ENCODE results near the gene KRTAP2-4. TPM values are rescaled to one million over a fixed set of nuclear protein-coding genes. Genes with fewer than 3 reads are reported as not detected.

KRTAP2-4 gene, protein sequence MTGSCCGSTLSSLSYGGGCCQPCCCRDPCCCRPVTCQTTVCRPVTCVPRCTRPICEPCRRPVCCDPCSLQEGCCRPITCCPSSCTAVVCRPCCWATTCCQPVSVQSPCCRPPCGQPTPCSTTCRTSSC
- total RNA-seq (not detected), polyA plus RNA-seq (not detected)

DNA sequence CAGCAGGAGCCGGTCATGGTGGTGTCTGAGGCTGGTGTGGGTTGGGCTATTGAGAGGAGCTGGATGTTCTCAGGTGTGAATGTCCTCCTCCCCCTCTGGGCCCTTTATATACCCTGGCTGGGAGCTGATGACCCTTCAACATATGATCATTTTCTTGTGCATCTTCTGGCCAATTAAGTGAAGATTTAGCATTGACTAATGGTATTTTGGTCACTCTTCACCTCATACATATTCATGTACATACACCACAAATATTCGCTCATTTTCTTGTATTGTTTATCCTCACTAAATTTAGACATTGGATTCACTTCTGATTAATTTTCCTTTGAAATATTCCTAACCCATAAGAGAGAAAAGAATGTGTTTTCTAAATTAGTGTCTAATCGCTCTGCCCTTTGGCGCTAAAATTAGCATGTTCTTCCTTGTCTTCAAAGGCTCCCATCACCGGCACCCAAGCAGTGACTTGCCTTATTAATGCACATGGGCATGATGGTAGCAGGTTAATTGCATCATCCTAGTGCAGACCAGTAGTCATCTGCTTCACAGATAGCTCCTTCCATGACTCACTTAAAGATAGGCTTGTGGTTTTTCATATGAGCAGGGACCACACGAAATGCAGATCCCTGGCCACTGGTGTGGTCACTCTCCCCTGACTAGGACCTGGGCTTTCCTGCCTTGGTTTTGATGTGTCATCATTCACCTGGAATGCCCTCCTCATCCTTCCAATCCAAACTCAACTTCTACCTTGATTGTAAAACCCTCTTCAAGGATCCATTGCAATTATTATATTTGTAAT lies at the start of gene KRTAP2-4:
TSS of gene KRTAP2-4 (minus strand) at position 51 of the 796 bp plus-strand sequence. CDS start at position 17, 34 bp downstream.
- 88% methylated on average over 6 of the region's 6 CpGs for WGBS
- no peak for DNase-seq (ENCODE audit: low spot score)
- peaks cover 0 to 3% (median 0%) of the 10 kb centered on the region in 4 donors for H3K27me3 ChIP-seq (ENCODE audit: control insufficient read depth in 4 of 4, insufficient read depth in 4 of 4, low read length in 3 of 4)
- H3K36me3 ChIP-seq (ENCODE audit: control insufficient read depth in 4 of 4, insufficient read depth in 3 of 4, low read depth in 1 of 4, low read length in 3 of 4): no peaks in the 10 kb centered on the region
- H3K4me3 ChIP-seq (ENCODE audit: low read depth in 1 of 3, low read length in 3 of 3): no peak within 1 kb of the TSS
- H3K27ac ChIP-seq (ENCODE audit: low read depth in 1 of 2, low read length in 2 of 2): no peak within 1 kb of the TSS
- TF ChIP-seq, protein P1, sequence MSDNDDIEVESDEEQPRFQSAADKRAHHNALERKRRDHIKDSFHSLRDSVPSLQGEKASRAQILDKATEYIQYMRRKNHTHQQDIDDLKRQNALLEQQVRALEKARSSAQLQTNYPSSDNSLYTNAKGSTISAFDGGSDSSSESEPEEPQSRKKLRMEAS (IDR thresholded peaks at IDR 0.05): no peak
- no peak for TF ChIP-seq YY1 (IDR thresholded peaks at IDR 0.05)
- no peak for TF ChIP-seq RXRA (IDR thresholded peaks at IDR 0.05)
- no peak for TF ChIP-seq EGR1 (IDR thresholded peaks at IDR 0.05; ENCODE audit: low read depth in 2 of 2)
- TF ChIP-seq, protein P2, sequence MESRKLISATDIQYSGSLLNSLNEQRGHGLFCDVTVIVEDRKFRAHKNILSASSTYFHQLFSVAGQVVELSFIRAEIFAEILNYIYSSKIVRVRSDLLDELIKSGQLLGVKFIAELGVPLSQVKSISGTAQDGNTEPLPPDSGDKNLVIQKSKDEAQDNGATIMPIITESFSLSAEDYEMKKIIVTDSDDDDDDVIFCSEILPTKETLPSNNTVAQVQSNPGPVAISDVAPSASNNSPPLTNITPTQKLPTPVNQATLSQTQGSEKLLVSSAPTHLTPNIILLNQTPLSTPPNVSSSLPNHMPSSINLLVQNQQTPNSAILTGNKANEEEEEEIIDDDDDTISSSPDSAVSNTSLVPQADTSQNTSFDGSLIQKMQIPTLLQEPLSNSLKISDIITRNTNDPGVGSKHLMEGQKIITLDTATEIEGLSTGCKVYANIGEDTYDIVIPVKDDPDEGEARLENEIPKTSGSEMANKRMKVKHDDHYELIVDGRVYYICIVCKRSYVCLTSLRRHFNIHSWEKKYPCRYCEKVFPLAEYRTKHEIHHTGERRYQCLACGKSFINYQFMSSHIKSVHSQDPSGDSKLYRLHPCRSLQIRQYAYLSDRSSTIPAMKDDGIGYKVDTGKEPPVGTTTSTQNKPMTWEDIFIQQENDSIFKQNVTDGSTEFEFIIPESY (IDR thresholded peaks at IDR 0.05): no peak
- TF ChIP-seq JUND (IDR thresholded peaks at IDR 0.05): no peak
- TF ChIP-seq HNF4G (IDR thresholded peaks at IDR 0.05): no peak
- no peak for TF ChIP-seq HNF4A (conservative IDR thresholded peaks at IDR 0.05)
- TF ChIP-seq TAF1 (conservative IDR thresholded peaks at IDR 0.05): no peak
- TF ChIP-seq RAD21 (IDR thresholded peaks at IDR 0.05): no peak
- TF ChIP-seq, protein P3, sequence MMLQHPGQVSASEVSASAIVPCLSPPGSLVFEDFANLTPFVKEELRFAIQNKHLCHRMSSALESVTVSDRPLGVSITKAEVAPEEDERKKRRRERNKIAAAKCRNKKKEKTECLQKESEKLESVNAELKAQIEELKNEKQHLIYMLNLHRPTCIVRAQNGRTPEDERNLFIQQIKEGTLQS (IDR thresholded peaks at IDR 0.05): no peak
- no peak for TF ChIP-seq GABPA (IDR thresholded peaks at IDR 0.05 in 1 of 2, conservative IDR thresholded peaks at IDR 0.05 in 1 of 2)
- TF ChIP-seq, protein P4, sequence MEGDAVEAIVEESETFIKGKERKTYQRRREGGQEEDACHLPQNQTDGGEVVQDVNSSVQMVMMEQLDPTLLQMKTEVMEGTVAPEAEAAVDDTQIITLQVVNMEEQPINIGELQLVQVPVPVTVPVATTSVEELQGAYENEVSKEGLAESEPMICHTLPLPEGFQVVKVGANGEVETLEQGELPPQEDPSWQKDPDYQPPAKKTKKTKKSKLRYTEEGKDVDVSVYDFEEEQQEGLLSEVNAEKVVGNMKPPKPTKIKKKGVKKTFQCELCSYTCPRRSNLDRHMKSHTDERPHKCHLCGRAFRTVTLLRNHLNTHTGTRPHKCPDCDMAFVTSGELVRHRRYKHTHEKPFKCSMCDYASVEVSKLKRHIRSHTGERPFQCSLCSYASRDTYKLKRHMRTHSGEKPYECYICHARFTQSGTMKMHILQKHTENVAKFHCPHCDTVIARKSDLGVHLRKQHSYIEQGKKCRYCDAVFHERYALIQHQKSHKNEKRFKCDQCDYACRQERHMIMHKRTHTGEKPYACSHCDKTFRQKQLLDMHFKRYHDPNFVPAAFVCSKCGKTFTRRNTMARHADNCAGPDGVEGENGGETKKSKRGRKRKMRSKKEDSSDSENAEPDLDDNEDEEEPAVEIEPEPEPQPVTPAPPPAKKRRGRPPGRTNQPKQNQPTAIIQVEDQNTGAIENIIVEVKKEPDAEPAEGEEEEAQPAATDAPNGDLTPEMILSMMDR (IDR thresholded peaks at IDR 0.05; ENCODE audit: low read depth, low read length, missing input control): no peak
- TF ChIP-seq, protein P5, sequence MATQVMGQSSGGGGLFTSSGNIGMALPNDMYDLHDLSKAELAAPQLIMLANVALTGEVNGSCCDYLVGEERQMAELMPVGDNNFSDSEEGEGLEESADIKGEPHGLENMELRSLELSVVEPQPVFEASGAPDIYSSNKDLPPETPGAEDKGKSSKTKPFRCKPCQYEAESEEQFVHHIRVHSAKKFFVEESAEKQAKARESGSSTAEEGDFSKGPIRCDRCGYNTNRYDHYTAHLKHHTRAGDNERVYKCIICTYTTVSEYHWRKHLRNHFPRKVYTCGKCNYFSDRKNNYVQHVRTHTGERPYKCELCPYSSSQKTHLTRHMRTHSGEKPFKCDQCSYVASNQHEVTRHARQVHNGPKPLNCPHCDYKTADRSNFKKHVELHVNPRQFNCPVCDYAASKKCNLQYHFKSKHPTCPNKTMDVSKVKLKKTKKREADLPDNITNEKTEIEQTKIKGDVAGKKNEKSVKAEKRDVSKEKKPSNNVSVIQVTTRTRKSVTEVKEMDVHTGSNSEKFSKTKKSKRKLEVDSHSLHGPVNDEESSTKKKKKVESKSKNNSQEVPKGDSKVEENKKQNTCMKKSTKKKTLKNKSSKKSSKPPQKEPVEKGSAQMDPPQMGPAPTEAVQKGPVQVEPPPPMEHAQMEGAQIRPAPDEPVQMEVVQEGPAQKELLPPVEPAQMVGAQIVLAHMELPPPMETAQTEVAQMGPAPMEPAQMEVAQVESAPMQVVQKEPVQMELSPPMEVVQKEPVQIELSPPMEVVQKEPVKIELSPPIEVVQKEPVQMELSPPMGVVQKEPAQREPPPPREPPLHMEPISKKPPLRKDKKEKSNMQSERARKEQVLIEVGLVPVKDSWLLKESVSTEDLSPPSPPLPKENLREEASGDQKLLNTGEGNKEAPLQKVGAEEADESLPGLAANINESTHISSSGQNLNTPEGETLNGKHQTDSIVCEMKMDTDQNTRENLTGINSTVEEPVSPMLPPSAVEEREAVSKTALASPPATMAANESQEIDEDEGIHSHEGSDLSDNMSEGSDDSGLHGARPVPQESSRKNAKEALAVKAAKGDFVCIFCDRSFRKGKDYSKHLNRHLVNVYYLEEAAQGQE (IDR thresholded peaks at IDR 0.05): no peak
- TF ChIP-seq SP1 (IDR thresholded peaks at IDR 0.05): no peak
- TF ChIP-seq NR2F2 (IDR thresholded peaks at IDR 0.05): no peak
- TF ChIP-seq FOXA1 (IDR thresholded peaks at IDR 0.05): no peak
- TF ChIP-seq FOXA2 (IDR thresholded peaks at IDR 0.05): no peak
- no peak within 1 kb of the TSS for H3K9ac ChIP-seq (ENCODE audit: low read depth in 1 of 2, low read length in 2 of 2)
- no peaks in the 10 kb centered on the region for H3K4me1 ChIP-seq (ENCODE audit: control insufficient read depth in 4 of 4, insufficient read depth in 4 of 4, low read length in 3 of 4)
- no peaks in the 10 kb centered on the region for H3K9me3 ChIP-seq (ENCODE audit: control insufficient read depth in 4 of 4, low read length in 3 of 4)
